Activated naive CD4-positive, alpha-beta T cell treated with anti-CD3 and anti-CD28 coated beads for 36 hours (primary cell): Measurements from ENCODE around the gene HPCA. TPM values are rescaled to one million over a fixed set of nuclear protein-coding genes. Genes with fewer than 3 reads are reported as not detected.

ENCODE experiments used
- CTCF ChIA-PET: fragments of 350-600 bp; sonication (Branson Sonifier 250); formaldehyde crosslinking; loops from one replicate; lab custom pipeline; 2021; ENCODE audit warnings: antibody characterized with exemption; lab: Charles Lee
- DNase-seq: peaks from one replicate; pipeline ENCODE4 v3.0.0-alpha.2; 2020
- H3K27ac Mint-ChIP-seq: one replicate; pipeline ENCODE4 v1.8.0; 2021; ENCODE audit warnings: mild to moderate bottlenecking, mixed read lengths
- H3K27me3 Mint-ChIP-seq: one replicate; pipeline ENCODE4 v1.8.0; 2021; ENCODE audit warnings: low read depth, mixed read lengths
- H3K36me3 Mint-ChIP-seq: one replicate; pipeline ENCODE4 v1.8.0; 2021; ENCODE audit warnings: low read depth, mixed read lengths
- H3K4me1 Mint-ChIP-seq: one replicate; pipeline ENCODE4 v1.8.0; 2021; ENCODE audit warnings: low read depth, mixed read lengths
- H3K4me3 Mint-ChIP-seq: one replicate; pipeline ENCODE4 v1.8.0; 2021; ENCODE audit warnings: mild to moderate bottlenecking, moderate library complexity, mixed read lengths
- H3K9me3 Mint-ChIP-seq: one replicate; pipeline ENCODE4 v1.8.0; 2021; ENCODE audit warnings: mixed read lengths
- intact Hi-C: fragments of 100-400 bp; cut with micrococcal nuclease; formaldehyde crosslinking; loops from one replicate; pipeline ENCODE4 v1.15.1; 2023
- total RNA-seq, 2 experiments: library from RNA; stranded (reverse); gene quantifications; one replicate each; pipeline ENCODE4 v1.2.3, GENCODE V29; 2021

Gene HPCA
- total RNA-seq, 2 experiments from 2014 or later, result not detected

DNA sequence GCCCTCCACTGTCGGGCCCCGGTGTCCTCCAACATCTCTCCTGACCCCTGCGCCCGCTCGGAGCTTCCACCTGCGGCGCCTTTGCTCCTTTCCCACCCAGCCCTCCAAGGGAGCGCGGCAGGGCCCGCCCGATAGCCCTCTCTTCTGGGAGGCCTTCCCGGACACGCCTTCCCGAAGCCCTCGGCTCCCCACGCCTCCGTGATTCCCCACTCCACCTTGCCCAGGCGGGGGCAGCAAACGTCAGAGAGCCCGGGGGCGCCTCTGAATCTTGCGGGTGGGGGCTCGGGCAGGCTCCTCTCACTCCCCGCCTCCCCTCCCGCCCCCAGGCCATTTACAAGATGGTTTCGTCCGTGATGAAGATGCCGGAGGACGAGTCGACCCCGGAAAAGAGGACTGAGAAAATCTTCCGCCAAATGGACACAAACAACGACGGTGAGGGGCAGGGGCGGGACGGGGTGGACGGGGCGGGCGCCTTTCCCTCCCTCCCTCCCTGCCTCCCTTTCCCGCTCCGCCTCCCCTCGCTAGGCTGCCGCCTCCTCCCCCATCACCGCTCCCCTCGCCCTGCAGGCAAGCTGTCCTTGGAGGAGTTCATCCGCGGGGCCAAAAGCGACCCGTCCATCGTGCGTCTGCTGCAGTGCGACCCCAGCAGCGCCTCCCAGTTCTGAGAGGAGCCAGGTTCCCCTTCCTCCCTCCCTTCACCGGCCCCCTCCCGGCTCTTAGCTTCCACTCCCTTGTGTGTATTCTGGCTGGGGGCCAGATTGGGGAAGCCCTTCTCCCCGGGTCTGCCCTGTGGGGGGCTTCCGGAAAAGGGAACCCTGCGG is 7.1 kb downstream of the HPCA start:
- peak; percentile 23 for DNase-seq
- H3K27me3 Mint-ChIP-seq, result peaks cover 45% of the 10 kb centered on the region
- H3K4me1 Mint-ChIP-seq, result peaks cover 7% of the 10 kb centered on the region
- CTCF ChIA-PET, result interaction anchor here (0.9 to 1.9 kb wide), 8 partner anchors 9 to 491 kb away, joined by 3 to 10 read pairs (median 3); no protein-coding TSS in a partner anchor
- H3K9me3 Mint-ChIP-seq, result no peaks in the 10 kb centered on the region
- H3K36me3 Mint-ChIP-seq, result no peaks in the 10 kb centered on the region
- H3K27ac Mint-ChIP-seq, result no peak overlapping the region
- intact Hi-C loops, result no loop called here
- H3K4me3 Mint-ChIP-seq, result peak overlapping the region; percentile 48

DNA sequence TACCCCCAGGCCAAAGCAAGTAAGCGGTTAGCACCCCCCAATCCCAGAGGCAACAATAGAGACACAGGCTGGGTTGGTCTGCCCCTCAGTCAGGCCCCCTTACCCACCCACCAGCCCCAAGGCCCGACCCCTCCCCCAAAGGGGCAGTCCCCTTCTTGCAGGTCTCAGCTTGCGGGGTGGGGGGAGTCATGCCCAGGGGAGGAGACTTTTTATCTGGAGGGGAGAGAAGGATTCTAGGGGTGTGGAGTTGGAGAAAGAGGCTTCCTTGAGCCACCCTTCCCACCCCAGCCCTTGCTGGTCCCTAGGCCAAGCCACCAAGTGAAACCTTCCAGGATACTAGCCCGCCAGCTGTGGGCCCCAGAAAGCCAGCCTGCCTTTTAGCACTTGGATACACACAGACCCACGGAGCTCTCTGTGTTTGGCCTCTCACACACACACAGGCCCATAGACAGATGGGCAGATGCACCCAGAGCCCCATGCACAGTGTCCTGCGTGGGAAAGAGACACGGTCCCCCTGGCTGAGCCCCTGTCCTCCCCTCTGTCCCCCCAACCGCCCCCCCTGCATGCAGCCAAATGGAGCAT is 7.8 kb downstream of the HPCA start:
- no peak for DNase-seq
- H3K4me1 Mint-ChIP-seq, result peaks cover 7% of the 10 kb centered on the region
- H3K27ac Mint-ChIP-seq, result no peak overlapping the region
- intact Hi-C loops, result no loop called here
- no peaks in the 10 kb centered on the region for H3K36me3 Mint-ChIP-seq
- CTCF ChIA-PET, result interaction anchor here (1.6 kb wide), 1 partner anchor 492 kb away, joined by 3 read pairs; no protein-coding TSS in a partner anchor
- H3K27me3 Mint-ChIP-seq, result peaks cover 44% of the 10 kb centered on the region
- H3K4me3 Mint-ChIP-seq, result peak overlapping the region; percentile 43
- no peaks in the 10 kb centered on the region for H3K9me3 Mint-ChIP-seq

DNA sequence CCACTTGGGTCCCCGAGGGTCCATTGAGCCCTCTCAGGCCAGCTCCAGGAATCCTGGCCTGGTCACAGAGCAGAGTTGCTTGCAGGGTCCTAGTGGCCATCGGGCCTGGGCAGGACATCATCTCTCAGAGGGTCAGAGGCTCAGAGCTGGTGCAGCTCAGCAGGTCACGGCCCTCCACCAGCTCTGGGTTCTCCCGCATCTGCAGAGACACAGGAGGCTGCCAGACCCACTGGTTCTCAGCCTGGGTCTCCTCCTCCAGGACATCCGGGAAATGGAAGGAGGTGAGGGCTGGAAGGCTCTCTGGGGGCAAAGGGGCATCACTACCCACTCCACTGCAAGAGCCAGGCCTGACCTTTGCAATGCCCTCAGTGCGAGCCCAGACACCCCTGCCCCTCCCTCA is 8.4 kb downstream of the HPCA start:
- H3K36me3 Mint-ChIP-seq, result no peaks in the 10 kb centered on the region
- H3K4me1 Mint-ChIP-seq, result peaks cover 7% of the 10 kb centered on the region
- no peak overlapping the region for H3K27ac Mint-ChIP-seq
- intact Hi-C loops, result no loop called here
- DNase-seq, result no peak
- H3K27me3 Mint-ChIP-seq, result peaks cover 40% of the 10 kb centered on the region
- H3K4me3 Mint-ChIP-seq, result no peak overlapping the region
- no peaks in the 10 kb centered on the region for H3K9me3 Mint-ChIP-seq
- CTCF ChIA-PET, result interaction anchor here (1.0 to 1.6 kb wide), 2 partner anchors 8 to 493 kb away, joined by 3 read pairs; partner anchors contain the start of gene HPCA

GRCh38 chr1:32895325-32896215 is 9.3 kb downstream of the HPCA start:
- Mint-ChIP-seq H3K4me3 (no peak overlapping the region), H3K36me3 (no peaks in the 10 kb centered on the region), H3K27ac (no peak overlapping the region), H3K27me3 (peaks cover 43% of the 10 kb centered on the region), H3K9me3 (no peaks in the 10 kb centered on the region), H3K4me1 (peaks cover 8% of the 10 kb centered on the region)
- no peak for DNase-seq
- intact Hi-C loops, result no loop called here
- CTCF ChIA-PET, result interaction anchor here (0.6 to 1.6 kb wide), 3 partner anchors 9 to 494 kb away, joined by 3 to 4 read pairs (median 3); partner anchors contain the start of gene HPCA

DNA sequence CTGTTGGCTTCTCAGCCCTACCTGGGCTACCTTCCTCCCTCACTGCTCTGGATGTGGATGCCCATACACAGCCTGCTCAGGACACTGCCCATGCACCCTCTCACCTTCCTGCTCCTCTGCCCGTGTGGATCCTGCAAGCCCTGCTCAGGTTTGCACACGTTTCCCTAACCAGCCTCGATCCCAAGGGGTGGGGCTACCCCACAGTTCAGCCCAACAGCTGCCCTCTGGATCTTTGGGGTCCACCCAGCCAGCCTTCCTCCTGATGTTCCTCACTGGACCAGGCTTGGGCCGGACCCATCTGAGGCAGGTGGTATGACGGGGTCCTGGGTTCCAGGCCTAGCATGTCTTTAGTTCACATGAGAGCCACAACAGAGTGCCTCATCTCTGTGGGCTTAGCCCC is 10.2 kb downstream of the HPCA start:
- CTCF ChIA-PET, result no interaction called here
- peaks cover 9% of the 10 kb centered on the region for H3K4me1 Mint-ChIP-seq
- H3K36me3 Mint-ChIP-seq, result no peaks in the 10 kb centered on the region
- H3K27me3 Mint-ChIP-seq, result peaks cover 42% of the 10 kb centered on the region
- no peaks in the 10 kb centered on the region for H3K9me3 Mint-ChIP-seq
- no peak overlapping the region for H3K4me3 Mint-ChIP-seq
- no peak overlapping the region for H3K27ac Mint-ChIP-seq
- intact Hi-C loops, result no loop called here
- no peak for DNase-seq

- intact Hi-C loops, result no loop called here
- CTCF ChIA-PET, result interaction anchor here (0.7 kb wide), 1 partner anchor 25 kb away, joined by 3 read pairs; no protein-coding TSS in a partner anchor
- no peak overlapping the region for H3K4me3 Mint-ChIP-seq
- no peak for DNase-seq
- H3K36me3 Mint-ChIP-seq, result no peaks in the 10 kb centered on the region
- H3K27ac Mint-ChIP-seq, result no peak overlapping the region
- peaks cover 41% of the 10 kb centered on the region for H3K27me3 Mint-ChIP-seq
- H3K9me3 Mint-ChIP-seq, result no peaks in the 10 kb centered on the region
- peaks cover 11% of the 10 kb centered on the region for H3K4me1 Mint-ChIP-seq
Measured at GRCh38 chr1:32897082-32898049, 11.1 kb downstream of the HPCA start.

GRCh38 chr1:32898056-32898455 is 11.8 kb downstream of the HPCA start:
- CTCF ChIA-PET, result interaction anchor here (0.7 to 1.2 kb wide), 3 partner anchors 9 to 156 kb away, joined by 3 read pairs; no protein-coding TSS in a partner anchor
- H3K27ac Mint-ChIP-seq, result no peak overlapping the region

DNA sequence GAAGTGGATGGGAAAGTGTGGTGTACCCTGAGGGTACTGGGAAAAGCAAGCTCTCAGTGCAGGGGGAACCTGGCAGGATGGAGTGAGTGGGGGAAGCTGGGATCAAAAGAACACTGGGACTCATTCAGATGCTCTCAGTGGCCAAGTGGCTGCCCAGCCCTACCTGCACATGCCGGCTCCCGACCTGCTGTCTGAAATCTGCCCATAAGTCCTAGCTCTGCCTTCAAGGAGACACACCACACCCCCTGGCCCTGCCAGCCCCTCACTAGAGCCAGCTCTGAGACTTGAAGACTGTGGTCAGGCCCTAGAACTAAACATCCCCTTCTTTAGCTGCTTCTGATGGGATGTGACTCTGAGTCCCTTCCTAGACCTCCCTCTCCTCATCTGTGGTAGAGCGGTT is 12.7 kb downstream of the HPCA start:
- DNase-seq, result no peak
- no peaks in the 10 kb centered on the region for H3K36me3 Mint-ChIP-seq
- intact Hi-C loops, result no loop called here
- H3K9me3 Mint-ChIP-seq, result no peaks in the 10 kb centered on the region
- H3K27me3 Mint-ChIP-seq, result peaks cover 40% of the 10 kb centered on the region
- no peak overlapping the region for H3K4me3 Mint-ChIP-seq
- CTCF ChIA-PET, result interaction anchor here (0.6 to 1.2 kb wide), 5 partner anchors 8 to 155 kb away, joined by 3 read pairs; partner anchors contain the start of gene HPCA
- no peak overlapping the region for H3K27ac Mint-ChIP-seq
- peaks cover 6% of the 10 kb centered on the region for H3K4me1 Mint-ChIP-seq

More at GRCh38 chr1:32898056-32898455, 11.8 kb downstream of the HPCA start:
- no peak for DNase-seq
- H3K36me3 Mint-ChIP-seq, result no peaks in the 10 kb centered on the region
- peaks cover 43% of the 10 kb centered on the region for H3K27me3 Mint-ChIP-seq
- no peaks in the 10 kb centered on the region for H3K9me3 Mint-ChIP-seq
- no peak overlapping the region for H3K4me3 Mint-ChIP-seq
- peaks cover 8% of the 10 kb centered on the region for H3K4me1 Mint-ChIP-seq
- intact Hi-C loops, result no loop called here

GRCh38 chr1:32899586-32900296 is 13.4 kb downstream of the HPCA start:
- H3K9me3 Mint-ChIP-seq, result no peaks in the 10 kb centered on the region
- no peak for DNase-seq
- H3K36me3 Mint-ChIP-seq, result no peaks in the 10 kb centered on the region
- no peak overlapping the region for H3K4me3 Mint-ChIP-seq
- CTCF ChIA-PET, result interaction anchor here (0.5 to 1.1 kb wide), 3 partner anchors 13 to 224 kb away, joined by 3 to 4 read pairs (median 3); partner anchors contain the start of gene HPCA
- H3K27ac Mint-ChIP-seq, result no peak overlapping the region
- peaks cover 40% of the 10 kb centered on the region for H3K27me3 Mint-ChIP-seq
- intact Hi-C loops, result no loop called here
- H3K4me1 Mint-ChIP-seq, result peaks cover 6% of the 10 kb centered on the region

GRCh38 chr1:32900371-32900955 is 14.2 kb downstream of the HPCA start:
- H3K9me3 Mint-ChIP-seq, result no peaks in the 10 kb centered on the region
- intact Hi-C loops, result no loop called here
- H3K4me3 Mint-ChIP-seq, result peak overlapping the region; percentile 60
- H3K4me1 Mint-ChIP-seq, result peaks cover 6% of the 10 kb centered on the region
- H3K27ac Mint-ChIP-seq, result no peak overlapping the region
- DNase-seq, result no peak
- CTCF ChIA-PET, result no interaction called here
- peaks cover 40% of the 10 kb centered on the region for H3K27me3 Mint-ChIP-seq
- H3K36me3 Mint-ChIP-seq, result no peaks in the 10 kb centered on the region
